Activated gamma-delta T cell treated with Interleukin-2 at 50 U/mL for 16 hours (primary cell): ENCODE results near the gene ATL1.
"Not testable (repeated sequence)": the region's sequence is repeated elsewhere in the genome, so short reads cannot be mapped to it uniquely, and the experiment has no call there.

ENCODE experiments used
- DNase-seq: peaks from one replicate; pipeline ENCODE4 v3.0.0-alpha.2; 2020

The ATL1 gene

GRCh38 chr14:50664579-50664978 lies 104.6 kb downstream of the ATL1 start:
- not testable (repeated sequence) for DNase-seq

GRCh38 chr14:50665300-50665699 lies 105.4 kb downstream of the ATL1 start:
- DNase-seq, result not testable (repeated sequence)

- DNase-seq, result peak; percentile 10
Measured at GRCh38 chr14:50666772-50667683, 107.1 kb downstream of the ATL1 start.

- peak; percentile 12 for DNase-seq
Measured at GRCh38 chr14:50667684-50667995, 107.7 kb downstream of the ATL1 start.

GRCh38 chr14:50667996-50668825 lies 108.3 kb downstream of the ATL1 start, which contains the start of gene SAV1:
Gene SAV1, minus strand, starts transcription at chr14:50668306. Its CDS starts 339 bp downstream, at chr14:50667967.
- DNase-seq, result peak; percentile 31

- DNase-seq, result no peak
Measured at GRCh38 chr14:50668826-50669143, 108.8 kb downstream of the ATL1 start.

GRCh38 chr14:50669441-50669986 lies 109.6 kb downstream of the ATL1 start:
- no peak for DNase-seq

- DNase-seq, result no peak
Measured at GRCh38 chr14:50670196-50670865, 110.4 kb downstream of the ATL1 start.

- no peak for DNase-seq
Measured at GRCh38 chr14:50670866-50671256, 110.9 kb downstream of the ATL1 start.

- no peak for DNase-seq
Measured at GRCh38 chr14:50675597-50675996, 115.7 kb downstream of the ATL1 start.

- DNase-seq, result no peak
Measured at GRCh38 chr14:50676814-50677516, 117.0 kb downstream of the ATL1 start.

GRCh38 chr14:50677527-50678063 lies 117.7 kb downstream of the ATL1 start:
- no peak for DNase-seq

- DNase-seq, result no peak
Measured at GRCh38 chr14:50678163-50678562, 118.2 kb downstream of the ATL1 start.

GRCh38 chr14:50679674-50680073 lies 119.7 kb downstream of the ATL1 start:
- no peak for DNase-seq
